Measurements from ENCODE around the gene OR8K5.

DNA sequence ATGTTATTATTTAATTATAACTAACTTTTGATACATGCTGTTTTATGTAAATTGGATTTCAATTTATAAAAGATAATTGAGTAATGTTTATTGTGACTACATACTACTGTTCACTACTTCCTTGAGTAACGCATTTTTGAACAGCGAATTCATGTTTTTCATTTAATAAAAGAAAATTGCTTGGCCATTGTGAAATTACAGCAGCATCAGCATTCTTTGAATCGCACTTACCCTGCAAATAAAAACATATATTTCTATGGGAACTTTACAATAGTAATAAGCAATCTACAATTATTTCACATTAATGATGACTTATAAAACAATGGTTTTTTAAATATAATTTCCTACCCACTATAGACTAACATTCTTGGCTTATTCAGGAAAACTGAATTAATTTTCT, 36.6 kb upstream of the OR8K5 start:
- TF ChIP-seq, protein P1, sequence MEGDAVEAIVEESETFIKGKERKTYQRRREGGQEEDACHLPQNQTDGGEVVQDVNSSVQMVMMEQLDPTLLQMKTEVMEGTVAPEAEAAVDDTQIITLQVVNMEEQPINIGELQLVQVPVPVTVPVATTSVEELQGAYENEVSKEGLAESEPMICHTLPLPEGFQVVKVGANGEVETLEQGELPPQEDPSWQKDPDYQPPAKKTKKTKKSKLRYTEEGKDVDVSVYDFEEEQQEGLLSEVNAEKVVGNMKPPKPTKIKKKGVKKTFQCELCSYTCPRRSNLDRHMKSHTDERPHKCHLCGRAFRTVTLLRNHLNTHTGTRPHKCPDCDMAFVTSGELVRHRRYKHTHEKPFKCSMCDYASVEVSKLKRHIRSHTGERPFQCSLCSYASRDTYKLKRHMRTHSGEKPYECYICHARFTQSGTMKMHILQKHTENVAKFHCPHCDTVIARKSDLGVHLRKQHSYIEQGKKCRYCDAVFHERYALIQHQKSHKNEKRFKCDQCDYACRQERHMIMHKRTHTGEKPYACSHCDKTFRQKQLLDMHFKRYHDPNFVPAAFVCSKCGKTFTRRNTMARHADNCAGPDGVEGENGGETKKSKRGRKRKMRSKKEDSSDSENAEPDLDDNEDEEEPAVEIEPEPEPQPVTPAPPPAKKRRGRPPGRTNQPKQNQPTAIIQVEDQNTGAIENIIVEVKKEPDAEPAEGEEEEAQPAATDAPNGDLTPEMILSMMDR (optimal IDR thresholded peaks at IDR 0.05 in 1 of 3, IDR thresholded peaks at IDR 0.05 in 1 of 3, conservative IDR thresholded peaks at IDR 0.05 in 1 of 3; ENCODE audit: extremely low read depth in 1 of 3, insufficient read depth in 2 of 3, low read length in 3 of 3), result no peak
- no peak for TF ChIP-seq EZH2 (IDR thresholded peaks at IDR 0.05; ENCODE audit: low read length)

Data from keratinocyte (primary cell).